ENCODE data around the gene SMCO4.

DNA sequence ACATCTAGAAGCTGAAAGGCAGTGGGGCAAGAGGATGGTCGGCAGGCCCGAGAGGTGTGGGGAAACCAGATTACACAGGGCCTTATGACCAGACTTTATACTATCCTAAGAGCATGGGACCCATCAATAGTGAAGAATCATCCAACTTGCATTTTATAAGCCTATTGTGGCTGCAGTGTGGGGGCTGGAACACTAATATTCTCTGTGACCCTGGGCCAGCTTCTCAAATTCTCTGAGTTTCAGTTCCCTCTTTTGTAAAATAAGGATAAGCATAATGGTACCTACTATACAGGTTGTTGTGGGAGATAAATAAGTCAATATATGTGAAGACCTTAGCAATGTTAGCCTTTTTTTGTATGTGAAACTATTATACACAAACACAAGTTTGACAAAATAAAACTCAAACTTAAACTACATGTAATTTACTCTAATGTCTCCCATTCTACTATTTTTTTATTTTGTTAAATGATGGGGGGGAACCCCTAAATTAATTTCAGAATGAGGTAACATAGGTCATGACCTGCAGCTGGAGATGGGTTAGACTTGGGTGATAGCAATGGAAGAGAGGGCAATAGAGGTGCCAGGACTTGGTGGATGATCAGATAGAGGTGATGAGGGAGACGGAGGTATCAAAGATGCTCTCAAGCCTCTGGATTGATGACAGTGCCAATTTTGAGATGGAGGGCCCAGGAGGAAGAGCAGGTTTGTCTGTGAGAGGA, 30.1 kb downstream of the SMCO4 start:
- TF ChIP-seq, protein P1, sequence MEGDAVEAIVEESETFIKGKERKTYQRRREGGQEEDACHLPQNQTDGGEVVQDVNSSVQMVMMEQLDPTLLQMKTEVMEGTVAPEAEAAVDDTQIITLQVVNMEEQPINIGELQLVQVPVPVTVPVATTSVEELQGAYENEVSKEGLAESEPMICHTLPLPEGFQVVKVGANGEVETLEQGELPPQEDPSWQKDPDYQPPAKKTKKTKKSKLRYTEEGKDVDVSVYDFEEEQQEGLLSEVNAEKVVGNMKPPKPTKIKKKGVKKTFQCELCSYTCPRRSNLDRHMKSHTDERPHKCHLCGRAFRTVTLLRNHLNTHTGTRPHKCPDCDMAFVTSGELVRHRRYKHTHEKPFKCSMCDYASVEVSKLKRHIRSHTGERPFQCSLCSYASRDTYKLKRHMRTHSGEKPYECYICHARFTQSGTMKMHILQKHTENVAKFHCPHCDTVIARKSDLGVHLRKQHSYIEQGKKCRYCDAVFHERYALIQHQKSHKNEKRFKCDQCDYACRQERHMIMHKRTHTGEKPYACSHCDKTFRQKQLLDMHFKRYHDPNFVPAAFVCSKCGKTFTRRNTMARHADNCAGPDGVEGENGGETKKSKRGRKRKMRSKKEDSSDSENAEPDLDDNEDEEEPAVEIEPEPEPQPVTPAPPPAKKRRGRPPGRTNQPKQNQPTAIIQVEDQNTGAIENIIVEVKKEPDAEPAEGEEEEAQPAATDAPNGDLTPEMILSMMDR (conservative IDR thresholded peaks at IDR 0.05; ENCODE audit: low read depth in 2 of 2): no peak
- TF ChIP-seq CREB1 (CRISPR knock-in tag; IDR thresholded peaks at IDR 0.05; ENCODE audit: low read depth): no peak
- no peak for TF ChIP-seq EZH2phosphoT487 (IDR thresholded peaks at IDR 0.05; ENCODE audit: unreplicated experiment)
- TF ChIP-seq, protein P2, sequence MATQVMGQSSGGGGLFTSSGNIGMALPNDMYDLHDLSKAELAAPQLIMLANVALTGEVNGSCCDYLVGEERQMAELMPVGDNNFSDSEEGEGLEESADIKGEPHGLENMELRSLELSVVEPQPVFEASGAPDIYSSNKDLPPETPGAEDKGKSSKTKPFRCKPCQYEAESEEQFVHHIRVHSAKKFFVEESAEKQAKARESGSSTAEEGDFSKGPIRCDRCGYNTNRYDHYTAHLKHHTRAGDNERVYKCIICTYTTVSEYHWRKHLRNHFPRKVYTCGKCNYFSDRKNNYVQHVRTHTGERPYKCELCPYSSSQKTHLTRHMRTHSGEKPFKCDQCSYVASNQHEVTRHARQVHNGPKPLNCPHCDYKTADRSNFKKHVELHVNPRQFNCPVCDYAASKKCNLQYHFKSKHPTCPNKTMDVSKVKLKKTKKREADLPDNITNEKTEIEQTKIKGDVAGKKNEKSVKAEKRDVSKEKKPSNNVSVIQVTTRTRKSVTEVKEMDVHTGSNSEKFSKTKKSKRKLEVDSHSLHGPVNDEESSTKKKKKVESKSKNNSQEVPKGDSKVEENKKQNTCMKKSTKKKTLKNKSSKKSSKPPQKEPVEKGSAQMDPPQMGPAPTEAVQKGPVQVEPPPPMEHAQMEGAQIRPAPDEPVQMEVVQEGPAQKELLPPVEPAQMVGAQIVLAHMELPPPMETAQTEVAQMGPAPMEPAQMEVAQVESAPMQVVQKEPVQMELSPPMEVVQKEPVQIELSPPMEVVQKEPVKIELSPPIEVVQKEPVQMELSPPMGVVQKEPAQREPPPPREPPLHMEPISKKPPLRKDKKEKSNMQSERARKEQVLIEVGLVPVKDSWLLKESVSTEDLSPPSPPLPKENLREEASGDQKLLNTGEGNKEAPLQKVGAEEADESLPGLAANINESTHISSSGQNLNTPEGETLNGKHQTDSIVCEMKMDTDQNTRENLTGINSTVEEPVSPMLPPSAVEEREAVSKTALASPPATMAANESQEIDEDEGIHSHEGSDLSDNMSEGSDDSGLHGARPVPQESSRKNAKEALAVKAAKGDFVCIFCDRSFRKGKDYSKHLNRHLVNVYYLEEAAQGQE (IDR thresholded peaks at IDR 0.05; ENCODE audit: unreplicated experiment): no peak
- TF ChIP-seq ZNF331 (CRISPR knock-in tag; IDR thresholded peaks at IDR 0.05; ENCODE audit: low read depth): no peak
- TF ChIP-seq EZH2 (IDR thresholded peaks at IDR 0.05; ENCODE audit: low read depth, unreplicated experiment): no peak
- no peak for TF ChIP-seq POLR2AphosphoS5 (IDR thresholded peaks at IDR 0.05; ENCODE audit: low read depth)
- no peak for TF ChIP-seq STAT1 (IDR thresholded peaks at IDR 0.05; ENCODE audit: unreplicated experiment)
- no peak for TF ChIP-seq JUNB (IDR thresholded peaks at IDR 0.05; ENCODE audit: unreplicated experiment)
- no peak for TF ChIP-seq NANOG (IDR thresholded peaks at IDR 0.05; ENCODE audit: borderline replicate concordance)

Data from GM23338 (cell line).